ENCODE data around the gene C16orf96. TPM values are rescaled to one million over a fixed set of nuclear protein-coding genes. Genes with fewer than 3 reads are reported as not detected.

The C16orf96 gene
- total and polyA plus RNA-seq, 2 donors (not counting 3 experiments of a cell fraction or from before 2014, with no cell fraction given) = not detected

DNA sequence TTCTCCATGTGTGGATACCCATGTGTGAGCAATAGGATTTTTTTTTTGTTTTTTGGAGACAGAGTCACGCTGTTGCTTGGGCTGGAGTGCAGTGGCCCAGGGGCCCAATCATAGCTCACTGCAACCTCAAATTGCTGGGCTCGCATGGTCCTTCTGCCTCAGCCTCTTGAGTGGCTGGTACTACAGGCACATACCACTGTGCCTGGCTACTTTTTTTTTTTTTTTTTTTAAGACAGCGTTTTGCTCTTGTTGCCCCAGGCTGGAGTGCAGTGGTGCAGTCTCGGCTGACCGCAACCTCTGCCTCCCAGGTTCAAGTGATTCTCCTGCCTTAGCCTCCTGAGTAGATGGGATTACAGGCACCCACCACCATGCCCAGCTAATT lies 85.2 kb downstream of the C16orf96 start:
- CTCF ChIA-PET = interaction anchor here (0.9 kb wide), 1 partner anchor 9 kb away, joined by 3 read pairs; no protein-coding TSS in a partner anchor
- dilution Hi-C loops (cut with MboI; ENCODE audit: extremely low pct_ligation_motif_present, low sequenced_read_pairs) = no loop called here

DNA sequence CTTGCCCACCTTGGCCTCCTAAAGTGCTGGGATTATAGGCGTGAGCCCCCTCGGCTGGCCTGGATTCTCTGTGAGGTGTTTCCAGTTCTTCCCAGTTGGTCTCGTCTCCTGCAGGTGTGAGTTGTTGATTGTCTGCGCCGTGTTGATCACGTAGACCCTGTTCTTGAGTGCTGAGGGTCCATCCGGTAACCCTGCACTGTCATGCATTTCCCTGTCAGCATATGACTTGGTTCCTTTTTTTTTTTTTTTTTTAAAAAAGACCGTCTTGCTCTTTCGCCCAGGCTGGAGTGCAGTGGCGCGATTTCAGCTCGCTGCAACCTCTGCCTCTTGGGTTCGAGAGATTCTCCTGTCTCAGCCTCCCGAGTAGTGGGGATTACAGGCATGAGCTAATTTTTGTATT lies 85.8 kb downstream of the C16orf96 start:
- Histone ChIP-seq H3K27ac (ENCODE audit: insufficient read depth, low read depth, low read length) (no peak overlapping the region), H3K36me3 (ENCODE audit: control insufficient read depth in 2 of 2, extremely low read depth in 1 of 2, insufficient read depth in 2 of 2, low read length in 2 of 2) (peaks cover 0 to 14% of the 10 kb centered on the region in 2 experiments), H3K27me3 (ENCODE audit: control insufficient read depth in 2 of 2, insufficient read depth in 2 of 2, low read length in 2 of 2) (no peaks in the 10 kb centered on the region), H3K9ac (replicated peaks; ENCODE audit: extremely low read depth, insufficient read depth, low read length) (no peak overlapping the region), H3K9me3 (replicated peaks; ENCODE audit: control insufficient read depth, insufficient read depth, low read length) (no peaks in the 10 kb centered on the region), H2AFZ (ENCODE audit: low read depth, low read length) (no peak overlapping the region), H3K4me1 (ENCODE audit: control insufficient read depth, extremely low read depth, insufficient read depth, low read length) (no peaks in the 10 kb centered on the region), H3K4me3 (replicated peaks in 1 of 3; ENCODE audit: insufficient read depth in 1 of 3, low read depth in 1 of 3, low read length in 3 of 3) (no peak overlapping the region), H3K9me1 (replicated peaks; ENCODE audit: control insufficient read depth, extremely low read depth, insufficient read depth, low read length) (no peaks in the 10 kb centered on the region), H3K4me2 (ENCODE audit: insufficient read depth, low read length) (no peak overlapping the region), H3K79me2 (ENCODE audit: control insufficient read depth, insufficient read depth, low read length) (peaks cover 55% of the 10 kb centered on the region), H4K20me1 (replicated peaks; ENCODE audit: control insufficient read depth, extremely low read depth, insufficient read depth, low read length) (no peaks in the 10 kb centered on the region)
- dilution Hi-C loops (cut with MboI; ENCODE audit: extremely low pct_ligation_motif_present, low sequenced_read_pairs) (no loop called here), intact Hi-C loops (cut with micrococcal nuclease) (no loop called here)
- no peak for TF ChIP-seq JUN (IDR thresholded peaks at IDR 0.05; ENCODE audit: borderline replicate concordance, insufficient read depth, insufficient read length, low read depth)
- no peak for TF ChIP-seq GATA2 (IDR thresholded peaks at IDR 0.05; ENCODE audit: insufficient read depth, insufficient read length, low read depth, low read length)
- POLR2A ChIA-PET = no interaction called here
- CTCF ChIA-PET = interaction anchor here (0.9 kb wide), 1 partner anchor 8 kb away, joined by 3 read pairs; no protein-coding TSS in a partner anchor
- DNase-seq (ENCODE audit: low read depth, low spot score) = no peak
- BruUV-seq (replicated peaks) = no TSS peak
- no peak for FAIRE-seq

More for the DNA sequence above, 85.2 kb downstream of the C16orf96 start:
- H3K4me2 ChIP-seq (ENCODE audit: insufficient read depth, low read length) = no peak overlapping the region
- H3K9ac ChIP-seq (replicated peaks; ENCODE audit: extremely low read depth, insufficient read depth, low read length) = no peak overlapping the region
- intact Hi-C loops (cut with micrococcal nuclease) = no loop called here
- no peaks in the 10 kb centered on the region for H3K27me3 ChIP-seq (ENCODE audit: control insufficient read depth in 2 of 2, insufficient read depth in 2 of 2, low read length in 2 of 2)
- TF ChIP-seq, protein P1, sequence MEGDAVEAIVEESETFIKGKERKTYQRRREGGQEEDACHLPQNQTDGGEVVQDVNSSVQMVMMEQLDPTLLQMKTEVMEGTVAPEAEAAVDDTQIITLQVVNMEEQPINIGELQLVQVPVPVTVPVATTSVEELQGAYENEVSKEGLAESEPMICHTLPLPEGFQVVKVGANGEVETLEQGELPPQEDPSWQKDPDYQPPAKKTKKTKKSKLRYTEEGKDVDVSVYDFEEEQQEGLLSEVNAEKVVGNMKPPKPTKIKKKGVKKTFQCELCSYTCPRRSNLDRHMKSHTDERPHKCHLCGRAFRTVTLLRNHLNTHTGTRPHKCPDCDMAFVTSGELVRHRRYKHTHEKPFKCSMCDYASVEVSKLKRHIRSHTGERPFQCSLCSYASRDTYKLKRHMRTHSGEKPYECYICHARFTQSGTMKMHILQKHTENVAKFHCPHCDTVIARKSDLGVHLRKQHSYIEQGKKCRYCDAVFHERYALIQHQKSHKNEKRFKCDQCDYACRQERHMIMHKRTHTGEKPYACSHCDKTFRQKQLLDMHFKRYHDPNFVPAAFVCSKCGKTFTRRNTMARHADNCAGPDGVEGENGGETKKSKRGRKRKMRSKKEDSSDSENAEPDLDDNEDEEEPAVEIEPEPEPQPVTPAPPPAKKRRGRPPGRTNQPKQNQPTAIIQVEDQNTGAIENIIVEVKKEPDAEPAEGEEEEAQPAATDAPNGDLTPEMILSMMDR (IDR thresholded peaks at IDR 0.05; ENCODE audit: extremely low read depth in 1 of 2, insufficient read depth in 1 of 2, low read depth in 1 of 2, low read length in 2 of 2) = no peak
- no TSS peak for BruUV-seq (replicated peaks)
- no peaks in the 10 kb centered on the region for H4K20me1 ChIP-seq (replicated peaks; ENCODE audit: control insufficient read depth, extremely low read depth, insufficient read depth, low read length)
- POLR2A ChIA-PET = no interaction called here
- no peak overlapping the region for H2AFZ ChIP-seq (ENCODE audit: low read depth, low read length)
- peaks cover 51% of the 10 kb centered on the region for H3K79me2 ChIP-seq (ENCODE audit: control insufficient read depth, insufficient read depth, low read length)
- no peaks in the 10 kb centered on the region for H3K4me1 ChIP-seq (ENCODE audit: control insufficient read depth, extremely low read depth, insufficient read depth, low read length)
- no peaks in the 10 kb centered on the region for H3K9me3 ChIP-seq (replicated peaks; ENCODE audit: control insufficient read depth, insufficient read depth, low read length)
- H3K4me3 ChIP-seq (replicated peaks in 1 of 3; ENCODE audit: insufficient read depth in 1 of 3, low read depth in 1 of 3, low read length in 3 of 3) = no peak overlapping the region
- no peak for FAIRE-seq
- H3K36me3 ChIP-seq (ENCODE audit: control insufficient read depth in 2 of 2, extremely low read depth in 1 of 2, insufficient read depth in 2 of 2, low read length in 2 of 2) = peaks cover 0 to 10% of the 10 kb centered on the region in 2 experiments
- no peaks in the 10 kb centered on the region for H3K9me1 ChIP-seq (replicated peaks; ENCODE audit: control insufficient read depth, extremely low read depth, insufficient read depth, low read length)
- DNase-seq (ENCODE audit: low read depth, low spot score) = no peak
- no peak overlapping the region for H3K27ac ChIP-seq (ENCODE audit: insufficient read depth, low read depth, low read length)

All from endothelial cell of umbilical vein (primary cell).